GOT3 (cell line): ENCODE results near the gene AMIGO3.
A peak's percentile ranks its signal among the peaks of the same experiment; 100 is the strongest.
"Not testable (repeated sequence)": the region's sequence is repeated elsewhere in the genome, so short reads cannot be mapped to it uniquely, and the experiment has no call there.

ENCODE experiments used
- DNase-seq: peaks from one replicate; lab custom pipeline; 2025; ENCODE audit warnings: mixed read lengths; lab: John Stamatoyannopoulos, UW

AMIGO3 gene, protein sequence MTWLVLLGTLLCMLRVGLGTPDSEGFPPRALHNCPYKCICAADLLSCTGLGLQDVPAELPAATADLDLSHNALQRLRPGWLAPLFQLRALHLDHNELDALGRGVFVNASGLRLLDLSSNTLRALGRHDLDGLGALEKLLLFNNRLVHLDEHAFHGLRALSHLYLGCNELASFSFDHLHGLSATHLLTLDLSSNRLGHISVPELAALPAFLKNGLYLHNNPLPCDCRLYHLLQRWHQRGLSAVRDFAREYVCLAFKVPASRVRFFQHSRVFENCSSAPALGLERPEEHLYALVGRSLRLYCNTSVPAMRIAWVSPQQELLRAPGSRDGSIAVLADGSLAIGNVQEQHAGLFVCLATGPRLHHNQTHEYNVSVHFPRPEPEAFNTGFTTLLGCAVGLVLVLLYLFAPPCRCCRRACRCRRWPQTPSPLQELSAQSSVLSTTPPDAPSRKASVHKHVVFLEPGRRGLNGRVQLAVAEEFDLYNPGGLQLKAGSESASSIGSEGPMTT

GRCh38 chr3:49719214-49719884 is at the start of gene AMIGO3:
AMIGO3 (minus strand) TSS chr3:49719684; CDS start chr3:49719465, 219 bp downstream.
- DNase-seq: peak; percentile 78

GRCh38 chr3:49763981-49764380 is 44.5 kb upstream of the AMIGO3 start:
- DNase-seq: no peak

DNA sequence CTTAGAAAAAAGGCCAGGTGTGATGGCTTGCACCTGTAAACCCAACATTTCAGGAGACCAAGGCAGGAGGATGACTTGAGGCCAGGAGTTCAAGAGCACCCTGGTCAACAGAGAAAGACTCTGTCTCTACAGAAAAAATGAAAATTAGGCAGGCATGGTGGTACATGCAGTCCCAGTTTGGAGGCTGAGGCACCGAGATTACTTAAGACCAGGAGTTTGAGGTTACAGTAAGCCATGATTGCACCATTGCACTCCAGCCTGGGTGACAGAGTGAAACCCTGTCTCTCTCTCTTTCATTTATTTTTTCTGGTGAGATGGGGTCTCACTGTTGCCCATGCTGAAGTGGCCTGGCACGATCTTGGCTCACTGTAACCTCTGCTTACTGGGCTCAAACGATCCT is 42.2 kb upstream of the AMIGO3 start:
- no peak for DNase-seq

- no peak for DNase-seq
These were observed 39.7 kb upstream of the AMIGO3 start for GRCh38 chr3:49759226-49759625.

GRCh38 chr3:49757197-49757596 is 37.7 kb upstream of the AMIGO3 start:
- DNase-seq: no peak

DNA sequence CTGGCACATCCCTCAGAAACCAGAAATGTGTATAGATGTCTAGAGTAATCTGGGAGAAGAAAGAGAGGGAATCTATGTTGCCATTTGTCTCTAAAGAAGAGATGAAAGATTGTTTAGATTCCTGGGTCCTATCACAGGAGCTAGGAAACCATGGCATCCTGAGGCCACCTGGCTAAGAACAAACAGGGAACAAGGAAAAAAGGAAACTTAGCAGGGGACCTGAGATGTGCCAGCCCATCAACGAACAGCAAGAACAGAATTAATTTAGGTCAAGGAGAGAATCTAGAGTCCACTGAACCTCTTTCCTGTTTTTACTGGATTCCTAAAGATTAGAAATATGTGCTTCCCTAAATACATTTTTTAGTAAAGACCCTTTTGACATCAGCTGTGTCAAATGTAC is 36.6 kb upstream of the AMIGO3 start:
- no peak for DNase-seq

- no peak for DNase-seq
These were observed 35.1 kb upstream of the AMIGO3 start for GRCh38 chr3:49754536-49754935.

DNA sequence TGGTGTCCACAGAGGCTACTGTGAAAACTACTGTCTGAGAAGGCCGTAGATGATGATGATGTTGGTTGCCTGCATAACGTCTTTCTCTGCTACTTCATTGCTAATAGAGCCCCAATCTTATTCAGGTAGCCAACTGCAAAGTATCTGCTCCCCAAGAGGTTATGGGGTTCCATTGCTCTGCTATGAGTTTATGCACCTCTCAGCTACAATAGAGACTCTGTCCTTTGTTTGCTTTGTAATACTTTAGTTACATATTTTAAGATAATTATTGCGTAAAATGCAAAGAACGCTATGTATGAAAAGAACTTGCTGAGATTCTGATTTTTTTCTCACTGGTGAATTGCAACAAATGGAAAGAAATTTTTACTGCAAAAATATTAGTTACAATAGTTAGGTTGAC is 32.0 kb upstream of the AMIGO3 start:
- no peak for DNase-seq

- no peak for DNase-seq
These were observed 30.6 kb upstream of the AMIGO3 start for GRCh38 chr3:49750056-49750455.

DNA sequence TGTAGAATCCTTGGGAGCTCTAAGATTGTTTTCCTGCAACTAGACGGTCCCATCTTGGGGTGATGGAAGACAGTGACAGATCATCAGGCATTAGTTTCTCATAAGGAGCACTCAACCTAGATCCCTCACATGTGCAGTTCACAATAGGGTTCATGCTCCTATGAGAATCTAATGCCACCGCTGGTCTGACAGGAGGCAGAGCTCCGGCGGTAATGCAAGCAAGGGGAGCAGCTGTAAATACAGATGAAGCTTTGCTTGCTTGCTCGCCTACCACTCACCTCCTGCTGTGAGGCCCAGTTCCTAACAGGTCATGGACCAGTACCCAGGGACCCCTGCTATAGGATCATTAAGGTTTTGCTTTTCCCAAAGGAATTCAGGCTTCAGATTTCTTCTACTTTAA is 29.4 kb upstream of the AMIGO3 start:
- DNase-seq: not testable (repeated sequence)

DNA sequence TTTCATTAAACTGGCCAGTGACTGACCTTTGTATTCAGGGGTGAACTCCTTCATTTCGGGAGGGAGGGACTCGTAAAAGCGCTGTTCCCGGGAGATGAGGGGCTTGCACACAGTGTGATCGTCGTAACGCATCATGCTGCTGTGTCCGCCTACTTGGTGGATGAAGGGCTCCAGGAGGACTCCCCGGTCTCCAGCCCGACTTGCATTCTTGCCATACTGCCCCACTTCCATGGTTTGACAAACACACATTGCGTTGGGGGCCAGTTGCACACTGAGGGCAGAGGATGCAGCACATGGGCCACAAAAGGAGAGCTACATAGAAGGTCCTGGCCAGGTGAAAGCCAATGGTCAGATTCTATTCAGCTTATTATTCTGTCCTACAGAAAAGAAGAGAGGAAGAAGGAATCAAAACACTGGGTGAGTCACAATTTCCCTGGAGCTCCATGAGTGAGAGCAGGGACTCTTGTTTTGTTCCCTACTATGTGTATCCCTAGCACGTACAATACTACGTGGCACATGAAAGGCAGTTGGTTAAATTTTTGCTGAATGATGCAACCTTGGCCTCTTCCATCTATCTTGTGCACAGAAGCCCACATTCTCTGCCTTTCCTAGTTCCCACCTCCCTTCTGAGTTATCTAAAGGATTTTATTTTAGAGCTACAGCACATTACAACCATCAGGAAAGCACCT is 28.5 kb upstream of the AMIGO3 start:
- no peak for DNase-seq

DNA sequence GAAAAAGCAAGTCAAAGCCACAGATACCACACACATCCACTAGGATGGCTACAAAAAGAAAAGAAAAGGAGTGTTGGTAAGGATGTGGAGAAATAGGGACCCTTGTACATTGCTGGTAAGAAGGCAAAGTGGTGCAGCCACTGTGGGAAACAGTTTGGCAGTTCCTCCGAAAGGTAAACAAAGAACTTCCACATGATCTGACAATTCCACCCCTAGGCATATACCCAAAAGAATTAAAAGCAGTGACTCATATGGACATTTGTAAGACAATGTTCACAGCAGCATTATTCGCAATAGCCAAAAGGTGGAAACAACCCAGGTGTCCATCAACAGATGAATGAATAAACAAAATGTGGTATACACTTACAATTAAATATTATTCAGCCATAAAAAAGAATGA is 26.5 kb upstream of the AMIGO3 start:
- no peak for DNase-seq

GRCh38 chr3:49740427-49740826 is 20.9 kb upstream of the AMIGO3 start:
- no peak for DNase-seq

GRCh38 chr3:49738067-49738713 is 18.7 kb upstream of the AMIGO3 start:
- no peak for DNase-seq

GRCh38 chr3:49734752-49735151 is 15.3 kb upstream of the AMIGO3 start:
- DNase-seq: no peak

DNA sequence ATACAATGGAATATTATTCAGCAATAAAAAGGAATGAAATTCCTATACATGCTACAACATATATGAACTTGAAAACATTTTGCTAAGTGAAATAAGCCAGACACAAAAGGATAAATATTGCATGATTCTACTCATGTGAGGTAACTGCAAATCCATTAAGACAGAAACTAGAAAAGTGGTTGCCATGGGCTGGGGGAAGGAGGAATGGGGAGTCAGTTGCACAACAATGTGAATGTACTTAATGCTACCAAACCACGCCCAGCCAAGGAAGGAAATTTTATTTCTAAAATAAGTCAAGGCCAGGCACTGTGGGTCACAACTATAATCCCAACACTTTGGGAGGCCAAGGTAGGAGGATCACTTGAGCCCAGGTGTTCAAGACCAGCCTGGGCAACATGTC is 14.1 kb upstream of the AMIGO3 start:
- DNase-seq: no peak

DNA sequence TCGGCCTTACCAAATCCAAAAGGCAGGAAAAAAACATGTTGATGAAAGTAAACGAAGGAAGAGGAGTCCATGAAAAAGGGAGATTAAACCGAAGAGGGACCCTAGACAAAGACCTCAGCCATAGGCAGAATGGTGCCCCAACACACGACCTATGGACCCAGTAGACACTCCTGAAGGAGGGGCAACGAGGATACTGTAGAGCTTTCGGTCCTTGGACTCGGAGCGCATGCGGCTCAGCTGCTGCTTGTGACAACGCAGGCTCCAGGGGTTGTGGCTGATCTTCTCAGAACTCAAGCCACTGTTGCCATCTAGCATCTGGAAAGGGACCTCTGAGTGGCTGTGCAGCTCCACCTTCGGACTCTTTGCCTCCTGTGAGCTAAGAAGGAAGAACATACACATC is 13.1 kb upstream of the AMIGO3 start:
- DNase-seq: no peak

- DNase-seq: no peak
These were observed 10.6 kb upstream of the AMIGO3 start for GRCh38 chr3:49729966-49730609.

DNA sequence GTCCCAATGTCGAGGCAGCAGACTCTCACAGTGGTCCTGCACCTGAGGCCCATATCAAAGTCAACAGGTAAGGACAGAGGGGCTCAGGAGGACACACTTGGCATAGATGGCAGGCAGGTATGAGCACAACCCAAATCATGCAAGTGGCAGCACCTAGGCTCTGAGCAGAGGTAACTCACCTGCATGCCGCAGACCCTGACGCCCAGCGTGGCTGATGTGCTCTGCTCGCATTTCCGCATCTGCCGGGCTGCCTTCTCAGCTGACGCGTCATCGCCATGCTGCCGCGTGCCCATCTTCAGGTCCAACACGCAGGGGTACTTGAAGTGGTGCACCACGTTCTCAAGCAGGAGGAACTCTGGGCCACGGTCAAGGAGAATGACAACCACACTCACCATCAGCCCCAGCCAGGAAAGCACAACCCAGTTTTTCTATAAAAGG is 8.5 kb upstream of the AMIGO3 start:
- DNase-seq: no peak

DNA sequence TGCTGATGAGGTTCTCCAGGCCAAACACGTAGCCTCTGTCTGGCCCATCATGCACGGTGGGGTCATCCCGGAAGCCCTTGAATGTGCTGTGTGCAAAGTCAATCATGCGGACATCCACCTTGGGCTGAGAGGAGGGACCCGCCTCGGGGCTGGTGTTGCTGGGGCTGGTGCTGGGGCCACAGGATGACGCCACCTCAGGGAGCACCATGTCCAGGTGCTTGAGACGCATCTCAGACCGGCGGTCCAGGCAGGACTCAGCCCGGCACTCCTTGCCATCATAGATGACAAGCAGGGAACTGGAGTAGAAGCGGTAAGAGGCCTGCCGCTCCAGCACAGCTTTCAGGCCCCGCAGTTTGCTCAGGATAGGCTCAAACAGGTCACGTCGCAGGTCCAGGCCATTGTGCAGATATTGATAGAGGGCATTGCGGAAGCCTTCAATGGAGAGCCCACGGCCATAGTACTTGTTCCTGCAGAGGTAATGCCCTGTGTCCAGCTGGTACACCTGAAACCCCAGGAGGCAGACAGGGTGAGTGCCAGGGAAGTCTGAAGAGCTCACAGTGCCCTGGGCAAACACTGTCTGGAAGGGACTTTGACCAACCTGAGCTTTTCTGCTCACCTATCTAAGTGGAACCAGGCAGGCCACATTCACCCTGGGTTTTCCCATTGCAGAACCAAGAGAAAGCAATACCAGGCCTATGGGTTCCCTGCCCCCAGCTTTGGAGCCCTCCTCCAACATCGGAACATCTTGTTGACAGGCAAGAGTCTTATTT is 7.9 kb upstream of the AMIGO3 start:
- no peak for DNase-seq
